ENCODE results near the gene ADAM17. TPM values are rescaled to one million over a fixed set of nuclear protein-coding genes. Genes with fewer than 3 reads are reported as not detected.

The ADAM17 gene
- total RNA-seq (10 to 100 TPM; 40.9 to 55.8 TPM), polyA plus RNA-seq (ENCODE audit: insufficient read length in 6 of 6) (10 to 100 TPM; 40.7 to 51.5 (median 43.9) TPM)
- long read RNA-seq, donor 1, full-length matches to known transcripts = 6 of 13 reads
- long read RNA-seq, donor 1, partial matches to known transcripts = 7 of 13 reads
- long read RNA-seq, donor 1, other reads (novel, unspliced or antisense) = 0 of 13 reads
- long read RNA-seq, donor 2, full-length matches to known transcripts = 1 of 1 reads
- long read RNA-seq, donor 2, partial matches to known transcripts = 0 of 1 reads
- long read RNA-seq, donor 2, other reads (novel, unspliced or antisense) = 0 of 1 reads
- long read RNA-seq, donor 3, partial matches to known transcripts = 0 of 2 reads
- long read RNA-seq, donor 3, other reads (novel, unspliced or antisense) = 0 of 2 reads
- long read RNA-seq, donor 4, full-length matches to known transcripts = 2 of 2 reads
- long read RNA-seq, donor 4, partial matches to known transcripts = 0 of 2 reads
- long read RNA-seq, donor 4, other reads (novel, unspliced or antisense) = 0 of 2 reads
- long read RNA-seq, donor 5 = 0 reads
- long read RNA-seq, donor 6, full-length matches to known transcripts = 1 of 1 reads
- long read RNA-seq, donor 6, partial matches to known transcripts = 0 of 1 reads
- long read RNA-seq, donor 6, other reads (novel, unspliced or antisense) = 0 of 1 reads
- long read RNA-seq, donor 7 = 0 reads
- long read RNA-seq, donor 8, full-length matches to known transcripts = 3 of 3 reads
- long read RNA-seq, donor 8, partial matches to known transcripts = 0 of 3 reads
- long read RNA-seq, donor 8, other reads (novel, unspliced or antisense) = 0 of 3 reads
- long read RNA-seq, donor 9 = 0 reads
- long read RNA-seq, donor 10, partial matches to known transcripts = 0 of 4 reads
- long read RNA-seq, donor 10, other reads (novel, unspliced or antisense) = 4 of 4 reads
- long read RNA-seq, donor 11, full-length matches to known transcripts = 8 of 8 reads
- long read RNA-seq, donor 11, partial matches to known transcripts = 0 of 8 reads
- long read RNA-seq, donor 11, other reads (novel, unspliced or antisense) = 0 of 8 reads
- long read RNA-seq, donor 12, full-length matches to known transcripts = 2 of 2 reads
- long read RNA-seq, donor 12, partial matches to known transcripts = 0 of 2 reads
- long read RNA-seq, donor 12, other reads (novel, unspliced or antisense) = 0 of 2 reads

DNA sequence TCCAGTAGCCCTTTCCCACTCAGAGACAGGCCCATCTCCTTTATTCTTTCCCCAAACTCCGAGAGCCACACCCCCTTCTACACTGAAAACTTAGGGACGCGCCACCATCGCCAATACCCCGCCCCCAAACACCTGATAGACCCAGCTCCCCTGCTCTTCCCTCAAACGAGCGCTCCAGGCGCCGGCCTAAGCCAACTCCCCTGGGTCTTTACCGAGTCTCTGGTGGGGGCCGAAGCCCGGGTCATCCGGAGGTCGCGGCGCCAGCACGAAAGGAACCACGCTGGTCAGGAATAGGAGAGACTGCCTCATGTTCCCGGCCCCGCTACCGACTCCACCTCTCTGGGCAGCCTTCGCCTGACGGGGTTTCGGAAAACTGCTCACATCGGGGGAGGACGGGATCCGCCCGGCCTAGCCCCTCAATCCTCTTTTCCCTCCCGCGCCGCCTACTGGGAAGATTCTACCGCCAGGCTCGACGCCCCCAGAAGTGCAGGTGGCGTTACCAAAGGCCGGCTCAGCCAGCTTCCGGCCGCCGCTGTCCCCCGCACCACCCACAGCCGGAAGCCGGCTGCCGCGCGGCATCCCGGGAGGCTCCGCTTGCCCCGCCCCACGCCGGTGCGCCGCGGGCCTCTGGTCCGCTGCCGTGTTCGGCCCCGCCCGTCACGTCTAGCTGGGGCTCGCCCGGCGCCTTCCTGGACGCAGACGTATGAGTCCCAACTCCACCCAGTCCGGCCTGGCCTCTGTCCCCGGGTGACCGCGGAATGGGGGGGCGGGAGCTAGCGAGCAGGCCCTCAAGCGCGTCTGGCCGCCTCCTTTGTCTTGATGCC, at the start of gene ADAM17:
ADAM17 (minus strand) TSS at position 534 of the 824 bp plus-strand sequence; CDS start at position 309, 225 bp downstream.
- Histone ChIP-seq H3K27me3 (no peaks in the 10 kb centered on the region), H3K9me3 (no peaks in the 10 kb centered on the region), H3K27ac (peak within 1 kb of the TSS; percentile 99 to 100), H3K4me3 (peak within 1 kb of the TSS; percentile 79 to 96), H3K4me1 (peaks cover 38 to 58% of the 10 kb centered on the region in 2 donors), H3K36me3 (no peaks in the 10 kb centered on the region)
- ATAC-seq (peak; percentile 94), DNase-seq (peak; percentile 89 to 100 (median 97))
- TF ChIP-seq, protein P1, sequence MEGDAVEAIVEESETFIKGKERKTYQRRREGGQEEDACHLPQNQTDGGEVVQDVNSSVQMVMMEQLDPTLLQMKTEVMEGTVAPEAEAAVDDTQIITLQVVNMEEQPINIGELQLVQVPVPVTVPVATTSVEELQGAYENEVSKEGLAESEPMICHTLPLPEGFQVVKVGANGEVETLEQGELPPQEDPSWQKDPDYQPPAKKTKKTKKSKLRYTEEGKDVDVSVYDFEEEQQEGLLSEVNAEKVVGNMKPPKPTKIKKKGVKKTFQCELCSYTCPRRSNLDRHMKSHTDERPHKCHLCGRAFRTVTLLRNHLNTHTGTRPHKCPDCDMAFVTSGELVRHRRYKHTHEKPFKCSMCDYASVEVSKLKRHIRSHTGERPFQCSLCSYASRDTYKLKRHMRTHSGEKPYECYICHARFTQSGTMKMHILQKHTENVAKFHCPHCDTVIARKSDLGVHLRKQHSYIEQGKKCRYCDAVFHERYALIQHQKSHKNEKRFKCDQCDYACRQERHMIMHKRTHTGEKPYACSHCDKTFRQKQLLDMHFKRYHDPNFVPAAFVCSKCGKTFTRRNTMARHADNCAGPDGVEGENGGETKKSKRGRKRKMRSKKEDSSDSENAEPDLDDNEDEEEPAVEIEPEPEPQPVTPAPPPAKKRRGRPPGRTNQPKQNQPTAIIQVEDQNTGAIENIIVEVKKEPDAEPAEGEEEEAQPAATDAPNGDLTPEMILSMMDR (IDR thresholded peaks at IDR 0.05) = peak in 1 of 2 donors; percentile 45
- intact Hi-C loops (cut with DNase I) = no loop called here

DNA sequence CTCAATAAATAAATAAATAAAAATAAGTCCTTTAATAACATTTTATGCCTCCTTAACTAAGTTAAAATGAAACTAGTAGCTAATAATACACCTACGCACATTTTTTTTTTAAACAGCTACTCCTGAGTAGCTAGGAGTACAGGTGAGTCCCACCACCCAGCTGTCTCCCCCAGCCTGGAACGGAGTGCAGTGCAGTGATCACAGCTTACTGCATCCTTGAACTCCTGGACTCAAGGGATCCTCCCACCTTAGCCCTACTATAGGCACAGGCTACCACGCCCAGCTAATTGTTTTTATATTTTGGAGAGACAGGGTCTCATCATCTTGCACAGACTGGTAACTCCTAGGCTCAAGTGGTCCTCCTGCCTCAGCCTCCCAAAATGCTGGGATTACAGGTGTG, 46.8 kb upstream of the ADAM17 start:
- peaks cover 7 to 11% of the 10 kb centered on the region in 2 donors for H3K4me1 ChIP-seq
- intact Hi-C loops (cut with DNase I) = no loop called here
- H3K36me3 ChIP-seq = peaks cover 0 to 29% of the 10 kb centered on the region in 2 donors
- TF ChIP-seq, protein P1 (IDR thresholded peaks at IDR 0.05) = no peak
- no peak overlapping the region for H3K27ac ChIP-seq
- no peak for ATAC-seq
- DNase-seq = no peak
- no peak overlapping the region for H3K4me3 ChIP-seq
- peaks cover 0 to 16% of the 10 kb centered on the region in 2 donors for H3K9me3 ChIP-seq
- H3K27me3 ChIP-seq = no peaks in the 10 kb centered on the region

DNA sequence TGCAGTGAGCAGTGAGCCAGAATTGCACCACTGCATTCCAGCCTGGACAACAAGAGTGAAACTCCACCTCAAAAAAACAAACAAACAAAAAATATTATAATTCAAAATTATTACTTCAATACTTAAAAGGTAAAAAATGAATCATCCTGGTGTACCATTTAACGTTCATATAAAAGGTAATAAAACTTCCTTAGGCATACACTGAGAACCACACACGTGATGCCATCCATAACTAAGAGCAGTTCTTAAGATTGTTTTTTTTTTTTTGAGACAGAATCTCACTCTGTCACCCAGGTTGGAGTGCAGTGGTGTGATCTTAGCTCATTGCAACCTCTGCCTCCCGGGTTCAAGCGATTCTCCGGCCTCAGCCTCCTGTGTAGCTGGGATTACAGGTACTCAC, 45.8 kb upstream of the ADAM17 start:
- DNase-seq = no peak
- H3K36me3 ChIP-seq = peaks cover 0 to 29% of the 10 kb centered on the region in 2 donors
- H3K27ac ChIP-seq = no peak overlapping the region
- H3K27me3 ChIP-seq = no peaks in the 10 kb centered on the region
- H3K4me1 ChIP-seq = peaks cover 4 to 9% of the 10 kb centered on the region in 2 donors
- no peak overlapping the region for H3K4me3 ChIP-seq
- intact Hi-C loops (cut with DNase I) = no loop called here
- peaks cover 0 to 16% of the 10 kb centered on the region in 2 donors for H3K9me3 ChIP-seq
- TF ChIP-seq, protein P1 (IDR thresholded peaks at IDR 0.05) = no peak
- ATAC-seq = no peak

DNA sequence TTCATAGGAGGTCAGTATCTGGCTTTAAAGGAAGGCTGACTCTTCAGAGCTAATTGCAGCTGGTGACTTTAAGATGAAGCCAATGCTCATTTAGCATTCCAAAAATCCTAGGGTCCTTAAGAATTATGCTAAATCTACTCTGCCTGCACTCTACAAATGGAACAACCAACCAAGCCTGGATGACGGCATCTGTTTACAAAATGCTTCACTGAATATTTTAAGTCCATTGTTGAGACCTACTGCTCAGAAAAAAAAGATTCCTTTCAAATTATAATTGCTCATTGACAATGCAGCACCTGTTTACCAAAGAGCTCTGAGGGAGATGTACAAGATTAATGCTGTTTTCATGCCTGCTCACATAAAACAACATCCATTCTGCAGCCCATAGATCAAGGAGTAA, 43.8 kb upstream of the ADAM17 start:
- no peaks in the 10 kb centered on the region for H3K27me3 ChIP-seq

More for the DNA sequence above, 43.8 kb upstream of the ADAM17 start:
- Histone ChIP-seq H3K36me3 (peaks cover 0 to 29% of the 10 kb centered on the region in 2 donors), H3K27ac (no peak overlapping the region), H3K4me3 (no peak overlapping the region), H3K4me1 (peaks cover 5 to 28% of the 10 kb centered on the region in 2 donors), H3K9me3 (peaks cover 0 to 16% of the 10 kb centered on the region in 2 donors)
- DNase-seq (no peak), ATAC-seq (no peak)
- TF ChIP-seq, protein P1 (IDR thresholded peaks at IDR 0.05) = no peak
- intact Hi-C loops (cut with DNase I) = no loop called here

All from left lung (tissue), 14 donors.